ENCODE results near the gene HSPG2. TPM values are rescaled to one million over a fixed set of nuclear protein-coding genes. Genes with fewer than 3 reads are reported as not detected.
A peak's percentile ranks its signal among the peaks of the same experiment; 100 is the strongest.
"Not testable (repeated sequence)": the region's sequence is repeated elsewhere in the genome, so short reads cannot be mapped to it uniquely, and the experiment has no call there.

Gene HSPG2
- total RNA-seq, 1 donor from 2014 or later, result 1,732 TPM

GRCh38 chr1:21922090-21923013 is 14.8 kb downstream of the HSPG2 start:
- no peak for DNase-seq (ENCODE audit: low spot score)
- no peak overlapping the region for H3K27ac Mint-ChIP-seq (ENCODE audit: unreplicated experiment)
- H3K4me3 Mint-ChIP-seq (ENCODE audit: unreplicated experiment), result no peak overlapping the region
- no peak for TF ChIP-seq CTCF (IDR thresholded peaks at IDR 0.05; ENCODE audit: unreplicated experiment)
- H3K4me1 Mint-ChIP-seq (ENCODE audit: unreplicated experiment), result peaks cover 64% of the 10 kb centered on the region
- peaks cover 11% of the 10 kb centered on the region for H3K27me3 Mint-ChIP-seq (ENCODE audit: unreplicated experiment)
- no peaks in the 10 kb centered on the region for H3K9me3 Mint-ChIP-seq (ENCODE audit: unreplicated experiment)
- H3K36me3 Mint-ChIP-seq (ENCODE audit: low read depth, unreplicated experiment), result peaks cover 47% of the 10 kb centered on the region

- Mint-ChIP-seq H3K27ac (ENCODE audit: unreplicated experiment) (peak overlapping the region; percentile 67), H3K4me3 (ENCODE audit: unreplicated experiment) (peak overlapping the region; percentile 51), H3K4me1 (ENCODE audit: unreplicated experiment) (peaks cover 60% of the 10 kb centered on the region), H3K9me3 (ENCODE audit: unreplicated experiment) (no peaks in the 10 kb centered on the region), H3K27me3 (ENCODE audit: unreplicated experiment) (peaks cover 11% of the 10 kb centered on the region), H3K36me3 (ENCODE audit: low read depth, unreplicated experiment) (peaks cover 50% of the 10 kb centered on the region)
- no peak for DNase-seq (ENCODE audit: low spot score)
- TF ChIP-seq CTCF (IDR thresholded peaks at IDR 0.05; ENCODE audit: unreplicated experiment), result no peak
Measured at GRCh38 chr1:21921100-21921875, 15.8 kb downstream of the HSPG2 start.

GRCh38 chr1:21919520-21919919 is 17.6 kb downstream of the HSPG2 start:
- Mint-ChIP-seq H3K27me3 (ENCODE audit: unreplicated experiment) (peaks cover 7% of the 10 kb centered on the region), H3K36me3 (ENCODE audit: low read depth, unreplicated experiment) (peaks cover 42% of the 10 kb centered on the region), H3K4me1 (ENCODE audit: unreplicated experiment) (peaks cover 54% of the 10 kb centered on the region), H3K9me3 (ENCODE audit: unreplicated experiment) (no peaks in the 10 kb centered on the region), H3K27ac (ENCODE audit: unreplicated experiment) (no peak overlapping the region), H3K4me3 (ENCODE audit: unreplicated experiment) (no peak overlapping the region)
- no peak for TF ChIP-seq CTCF (IDR thresholded peaks at IDR 0.05; ENCODE audit: unreplicated experiment)
- no peak for DNase-seq (ENCODE audit: low spot score)

- not testable (repeated sequence) for H3K27me3 Mint-ChIP-seq (ENCODE audit: unreplicated experiment); DNase-seq (ENCODE audit: low spot score); H3K9me3 Mint-ChIP-seq (ENCODE audit: unreplicated experiment); H3K4me3 Mint-ChIP-seq (ENCODE audit: unreplicated experiment); H3K27ac Mint-ChIP-seq (ENCODE audit: unreplicated experiment)
- H3K36me3 Mint-ChIP-seq (ENCODE audit: low read depth, unreplicated experiment), result peaks cover 37% of the 10 kb centered on the region
- H3K4me1 Mint-ChIP-seq (ENCODE audit: unreplicated experiment), result peaks cover 59% of the 10 kb centered on the region
Measured at GRCh38 chr1:21917239-21917631, 19.9 kb downstream of the HSPG2 start.

GRCh38 chr1:21916447-21917238 is 20.5 kb downstream of the HSPG2 start:
- Mint-ChIP-seq H3K27ac (ENCODE audit: unreplicated experiment) (peak overlapping the region; percentile 48), H3K4me3 (ENCODE audit: unreplicated experiment) (no peak overlapping the region), H3K4me1 (ENCODE audit: unreplicated experiment) (peaks cover 57% of the 10 kb centered on the region)

More at GRCh38 chr1:21916447-21917238, 20.5 kb downstream of the HSPG2 start:
- H3K9me3 Mint-ChIP-seq (ENCODE audit: unreplicated experiment), result no peaks in the 10 kb centered on the region
- no peak for TF ChIP-seq CTCF (IDR thresholded peaks at IDR 0.05; ENCODE audit: unreplicated experiment)
- H3K36me3 Mint-ChIP-seq (ENCODE audit: low read depth, unreplicated experiment), result peaks cover 31% of the 10 kb centered on the region
- no peak for DNase-seq (ENCODE audit: low spot score)
- peaks cover 3% of the 10 kb centered on the region for H3K27me3 Mint-ChIP-seq (ENCODE audit: unreplicated experiment)
